Measurements from ENCODE around the gene CR1L. TPM values are rescaled to one million over a fixed set of nuclear protein-coding genes. Genes with fewer than 3 reads are reported as not detected.
"Not testable (repeated sequence)": the region's sequence is repeated elsewhere in the genome, so short reads cannot be mapped to it uniquely, and the experiment has no call there.

CR1L gene
- total RNA-seq, 2 donors from 2014 or later = not detected

DNA sequence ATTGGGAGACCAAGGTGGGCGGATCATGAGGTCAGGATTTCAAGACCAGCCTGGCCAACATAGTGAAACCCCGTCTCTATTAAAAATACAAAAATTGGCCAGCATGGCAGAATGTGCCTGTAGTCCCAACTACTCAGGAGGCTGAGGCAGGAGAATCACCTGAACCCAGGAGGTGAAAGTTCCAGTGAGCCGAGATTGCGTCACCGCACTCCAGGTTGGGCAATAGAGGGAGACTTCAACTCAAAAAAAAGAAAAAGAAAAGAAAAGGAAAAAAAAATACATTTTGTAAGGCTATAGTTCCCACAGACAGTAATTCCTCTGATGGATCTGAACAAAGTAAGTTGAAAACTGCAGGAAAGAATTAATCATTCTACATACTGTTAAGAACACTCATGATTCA is 58.8 kb downstream of the CR1L start:
- H3K27me3 ChIP-seq = no peaks in the 10 kb centered on the region
- H3K4me1 ChIP-seq = no peaks in the 10 kb centered on the region
- intact Hi-C loops (cut with DNase I) = no loop called here
- no peak overlapping the region for H3K4me3 ChIP-seq
- H3K9ac ChIP-seq (ENCODE audit: low read depth in 2 of 2, low read length in 2 of 2) = no peak overlapping the region
- no peaks in the 10 kb centered on the region for H3K36me3 ChIP-seq
- H3K9me3 ChIP-seq = no peaks in the 10 kb centered on the region
- TF ChIP-seq, protein P1, sequence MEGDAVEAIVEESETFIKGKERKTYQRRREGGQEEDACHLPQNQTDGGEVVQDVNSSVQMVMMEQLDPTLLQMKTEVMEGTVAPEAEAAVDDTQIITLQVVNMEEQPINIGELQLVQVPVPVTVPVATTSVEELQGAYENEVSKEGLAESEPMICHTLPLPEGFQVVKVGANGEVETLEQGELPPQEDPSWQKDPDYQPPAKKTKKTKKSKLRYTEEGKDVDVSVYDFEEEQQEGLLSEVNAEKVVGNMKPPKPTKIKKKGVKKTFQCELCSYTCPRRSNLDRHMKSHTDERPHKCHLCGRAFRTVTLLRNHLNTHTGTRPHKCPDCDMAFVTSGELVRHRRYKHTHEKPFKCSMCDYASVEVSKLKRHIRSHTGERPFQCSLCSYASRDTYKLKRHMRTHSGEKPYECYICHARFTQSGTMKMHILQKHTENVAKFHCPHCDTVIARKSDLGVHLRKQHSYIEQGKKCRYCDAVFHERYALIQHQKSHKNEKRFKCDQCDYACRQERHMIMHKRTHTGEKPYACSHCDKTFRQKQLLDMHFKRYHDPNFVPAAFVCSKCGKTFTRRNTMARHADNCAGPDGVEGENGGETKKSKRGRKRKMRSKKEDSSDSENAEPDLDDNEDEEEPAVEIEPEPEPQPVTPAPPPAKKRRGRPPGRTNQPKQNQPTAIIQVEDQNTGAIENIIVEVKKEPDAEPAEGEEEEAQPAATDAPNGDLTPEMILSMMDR (IDR thresholded peaks at IDR 0.05) = no peak
- no peak for DNase-seq
- no peak overlapping the region for H3K27ac ChIP-seq

- DNase-seq; H3K4me3 ChIP-seq; intact Hi-C loops (cut with DNase I); H3K27me3 ChIP-seq; H3K9me3 ChIP-seq; H3K9ac ChIP-seq (ENCODE audit: low read depth in 2 of 2, low read length in 2 of 2); H3K4me1 ChIP-seq; H3K27ac ChIP-seq; H3K36me3 ChIP-seq: not testable (repeated sequence)
Observed at GRCh38 chr1:207708004-207708403, 63.1 kb downstream of the CR1L start.

- Histone ChIP-seq H3K27me3 (no peaks in the 10 kb centered on the region), H3K4me3 (no peak overlapping the region), H3K9me3 (no peaks in the 10 kb centered on the region), H3K36me3 (no peaks in the 10 kb centered on the region), H3K27ac (no peak overlapping the region), H3K4me1 (no peaks in the 10 kb centered on the region), H3K9ac (ENCODE audit: low read depth in 2 of 2, low read length in 2 of 2) (no peak overlapping the region)
- TF ChIP-seq, protein P1 (IDR thresholded peaks at IDR 0.05) = no peak
- intact Hi-C loops (cut with DNase I) = no loop called here
- no peak for DNase-seq
Observed at GRCh38 chr1:207711285-207711684, 66.4 kb downstream of the CR1L start.

- H3K27ac ChIP-seq; H3K9ac ChIP-seq (ENCODE audit: low read depth in 2 of 2, low read length in 2 of 2); H3K4me3 ChIP-seq; intact Hi-C loops (cut with DNase I); H3K9me3 ChIP-seq; H3K36me3 ChIP-seq; H3K4me1 ChIP-seq; H3K27me3 ChIP-seq; DNase-seq: not testable (repeated sequence)
Observed at GRCh38 chr1:207712701-207713100, 67.8 kb downstream of the CR1L start.

GRCh38 chr1:207713529-207713928 is 68.6 kb downstream of the CR1L start:
- Histone ChIP-seq H3K27ac (no peak overlapping the region), H3K4me3 (no peak overlapping the region)
- no peak for DNase-seq

GRCh38 chr1:207719234-207719633 is 74.3 kb downstream of the CR1L start:
- intact Hi-C loops (cut with DNase I) = no loop called here
- no peaks in the 10 kb centered on the region for H3K9me3 ChIP-seq
- TF ChIP-seq, protein P1 (IDR thresholded peaks at IDR 0.05) = no peak
- no peak overlapping the region for H3K27ac ChIP-seq
- H3K27me3 ChIP-seq = no peaks in the 10 kb centered on the region
- DNase-seq = no peak
- no peak overlapping the region for H3K4me3 ChIP-seq
- H3K9ac ChIP-seq (ENCODE audit: low read depth in 2 of 2, low read length in 2 of 2) = no peak overlapping the region
- no peaks in the 10 kb centered on the region for H3K4me1 ChIP-seq
- no peaks in the 10 kb centered on the region for H3K36me3 ChIP-seq

More at GRCh38 chr1:207713529-207713928, 68.6 kb downstream of the CR1L start:
- TF ChIP-seq, protein P1 (IDR thresholded peaks at IDR 0.05) = no peak
- H3K9ac ChIP-seq (ENCODE audit: low read depth in 2 of 2, low read length in 2 of 2) = no peak overlapping the region
- no peaks in the 10 kb centered on the region for H3K27me3 ChIP-seq
- no peaks in the 10 kb centered on the region for H3K9me3 ChIP-seq
- H3K4me1 ChIP-seq = no peaks in the 10 kb centered on the region
- H3K36me3 ChIP-seq = no peaks in the 10 kb centered on the region
- intact Hi-C loops (cut with DNase I) = no loop called here

DNA sequence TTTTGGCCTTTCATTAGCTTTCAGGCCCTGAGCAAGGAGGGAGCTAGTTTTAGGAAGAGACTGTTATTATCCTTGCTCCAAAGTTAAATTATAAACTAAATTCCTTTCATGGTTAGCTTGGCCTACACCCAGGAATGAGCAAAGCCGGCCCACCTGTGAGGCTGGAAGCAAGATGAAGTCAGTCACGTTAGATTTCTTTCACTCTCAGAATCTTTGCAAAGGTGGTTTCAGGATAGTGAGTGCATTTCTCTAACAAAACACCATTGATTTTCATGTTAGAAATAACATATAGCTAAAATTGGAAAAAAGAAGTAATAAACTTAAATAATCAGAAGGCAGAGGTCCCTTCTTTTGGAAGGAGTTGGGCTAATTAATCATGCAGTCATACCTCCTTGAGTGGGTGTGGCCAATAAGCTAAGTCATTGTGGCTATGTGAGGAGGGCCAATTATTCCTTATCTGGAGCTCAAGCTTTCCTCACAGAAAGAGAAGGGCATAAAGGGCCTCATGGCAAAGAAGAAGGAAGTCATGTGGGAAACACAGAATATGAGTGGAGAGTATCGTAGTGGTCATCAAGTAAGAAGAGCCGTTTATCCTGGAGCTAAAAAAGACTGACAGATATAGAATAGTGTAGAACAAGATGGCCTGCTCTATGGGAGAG is 83.4 kb downstream of the CR1L start:
- H3K4me1 ChIP-seq; intact Hi-C loops (cut with DNase I); H3K9ac ChIP-seq (ENCODE audit: low read depth in 2 of 2, low read length in 2 of 2); H3K27ac ChIP-seq; H3K36me3 ChIP-seq; H3K4me3 ChIP-seq; H3K9me3 ChIP-seq; DNase-seq; H3K27me3 ChIP-seq: not testable (repeated sequence)

DNA sequence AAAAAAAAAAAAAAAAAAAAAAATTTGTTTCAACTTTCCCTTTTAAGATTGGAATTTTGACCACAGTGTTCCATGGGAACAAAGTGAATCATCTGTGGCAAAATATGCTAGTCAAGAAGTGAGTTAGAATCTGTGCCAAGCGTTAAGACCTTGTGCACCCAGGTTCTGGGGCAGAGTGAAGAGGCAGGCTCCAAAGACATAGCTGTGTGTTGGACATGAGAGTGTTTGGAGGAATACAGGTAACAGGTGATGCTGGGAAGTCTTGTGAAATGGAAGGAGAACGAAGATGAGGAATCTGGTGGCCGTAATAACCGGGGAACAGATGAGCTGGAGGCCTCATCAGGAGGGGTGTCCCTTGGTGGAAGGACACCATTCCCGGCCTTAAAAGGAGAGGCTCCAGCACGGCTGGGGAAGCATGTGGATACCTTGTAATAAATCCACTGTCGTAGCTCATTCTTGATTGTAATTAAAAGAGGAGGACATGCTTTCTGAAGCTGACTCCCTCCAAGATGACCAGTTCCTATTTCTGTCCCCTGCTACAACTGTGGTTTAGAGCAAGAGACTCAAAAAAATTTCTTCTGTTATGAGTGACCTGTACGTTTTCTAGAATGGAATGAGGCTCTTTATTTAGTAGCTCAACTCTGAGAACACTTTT is 92.7 kb downstream of the CR1L start:
- intact Hi-C loops (cut with DNase I); H3K4me3 ChIP-seq; DNase-seq; H3K36me3 ChIP-seq; H3K9ac ChIP-seq (ENCODE audit: low read depth in 2 of 2, low read length in 2 of 2); H3K27me3 ChIP-seq; H3K4me1 ChIP-seq; H3K9me3 ChIP-seq; H3K27ac ChIP-seq: not testable (repeated sequence)

GRCh38 chr1:207738158-207738659 is 93.3 kb downstream of the CR1L start:
- DNase-seq; H3K4me1 ChIP-seq; H3K36me3 ChIP-seq; H3K9ac ChIP-seq (ENCODE audit: low read depth in 2 of 2, low read length in 2 of 2); H3K27ac ChIP-seq; H3K4me3 ChIP-seq; H3K9me3 ChIP-seq; intact Hi-C loops (cut with DNase I); H3K27me3 ChIP-seq: not testable (repeated sequence)

Data from colonic mucosa (tissue), 4 donors.